Astrocyte (in vitro differentiated cells and primary cell): Measurements from ENCODE around the gene ERBB2. TPM values are rescaled to one million over a fixed set of nuclear protein-coding genes. Genes with fewer than 3 reads are reported as not detected.

Source experiments
- DNase-seq: peaks from one replicate; pipeline ENCODE4 v3.0.0-alpha.2; 2010; ENCODE audit warnings: low read depth
- FAIRE-seq: peaks from 2 replicates; lab custom pipeline; 2011; peaks lifted over from hg19 to GRCh38; lab: Jason Lieb, UNC
- H2AFZ ChIP-seq: 2 replicates; pipeline ENCODE4 v1.6.0; 2012; ENCODE audit warnings: low read depth, low read length, inconsistent platforms
- H3K27ac ChIP-seq: 2 replicates; pipeline ENCODE4 v1.5.1; 2011; ENCODE audit warnings: low read depth, low read length, inconsistent platforms
- H3K27me3 ChIP-seq: 2 replicates; pipeline ENCODE4 v1.6.0; 2011; ENCODE audit warnings: low read length, inconsistent platforms; ENCODE audit not compliant: insufficient read depth
- H3K36me3 ChIP-seq: 2 replicates; pipeline ENCODE4 v1.5.1; 2011; ENCODE audit warnings: low read length, inconsistent platforms; ENCODE audit not compliant: insufficient read depth
- H3K4me1 ChIP-seq: 2 replicates; pipeline ENCODE4 v1.5.1; 2011; ENCODE audit warnings: low read length, inconsistent platforms; ENCODE audit not compliant: insufficient read depth
- H3K4me2 ChIP-seq: 2 replicates; pipeline ENCODE4 v1.6.0; 2012; ENCODE audit warnings: low read length, inconsistent platforms
- H3K4me3 ChIP-seq: 2 replicates; pipeline ENCODE4 v1.5.1; 2011; ENCODE audit warnings: low read depth, mild to moderate bottlenecking, low read length, inconsistent platforms; ENCODE audit not compliant: insufficient read depth
- H3K79me2 ChIP-seq: 2 replicates; pipeline ENCODE4 v1.6.0; 2012; ENCODE audit warnings: mild to moderate bottlenecking, low read length, inconsistent platforms; ENCODE audit not compliant: insufficient read depth
- H3K9ac ChIP-seq: 2 replicates; pipeline ENCODE4 v1.6.0; 2012; ENCODE audit warnings: mild to moderate bottlenecking, low read length, inconsistent platforms
- H3K9me3 ChIP-seq: 2 replicates; pipeline ENCODE4 v1.5.1; 2012; ENCODE audit warnings: low read depth, mild to moderate bottlenecking, low read length, inconsistent platforms; ENCODE audit not compliant: insufficient read depth
- H4K20me1 ChIP-seq: 2 replicates; pipeline ENCODE4 v1.6.0; 2012; ENCODE audit warnings: low read length, inconsistent platforms; ENCODE audit not compliant: insufficient read depth
- H3K27ac Mint-ChIP-seq: one replicate; pipeline ENCODE4 v1.8.0; 2021; ENCODE audit warnings: mild to moderate bottlenecking, mixed read lengths; ENCODE audit not compliant: unreplicated experiment
- H3K27me3 Mint-ChIP-seq: one replicate; pipeline ENCODE4 v1.8.0; 2021; ENCODE audit warnings: low read depth, mixed read lengths; ENCODE audit not compliant: unreplicated experiment
- H3K36me3 Mint-ChIP-seq: one replicate; pipeline ENCODE4 v1.8.0; 2021; ENCODE audit warnings: low read depth, mixed read lengths; ENCODE audit not compliant: unreplicated experiment
- H3K4me1 Mint-ChIP-seq: one replicate; pipeline ENCODE4 v1.8.0; 2021; ENCODE audit warnings: low read depth, mixed read lengths; ENCODE audit not compliant: unreplicated experiment
- H3K4me3 Mint-ChIP-seq: one replicate; pipeline ENCODE4 v1.8.0; 2021; ENCODE audit warnings: mild to moderate bottlenecking, moderate library complexity, mixed read lengths; ENCODE audit not compliant: unreplicated experiment
- H3K9me3 Mint-ChIP-seq: one replicate; pipeline ENCODE4 v1.8.0; 2021; ENCODE audit warnings: mild to moderate bottlenecking, mixed read lengths; ENCODE audit not compliant: unreplicated experiment
- CTCF ChIP-seq: IDR thresholded peaks from 2 replicates; pipeline ENCODE4 v1.5.1; 2011; ENCODE audit warnings: low read depth, mild to moderate bottlenecking, inconsistent platforms, low read length, moderate library complexity; ENCODE audit not compliant: insufficient read depth
- EZH2 ChIP-seq: IDR thresholded peaks from 2 replicates; pipeline ENCODE4 v1.6.1; 2012; ENCODE audit warnings: mild to moderate bottlenecking, low read length, inconsistent platforms; ENCODE audit not compliant: insufficient read depth
- total RNA-seq: library from RNA; stranded (reverse); gene quantifications from 2 replicates; pipeline ENCODE4 v1.2.1, GENCODE V29; 2021

The ERBB2 gene
- total RNA-seq, 1 donor from 2014 or later: 64.0 TPM

DNA sequence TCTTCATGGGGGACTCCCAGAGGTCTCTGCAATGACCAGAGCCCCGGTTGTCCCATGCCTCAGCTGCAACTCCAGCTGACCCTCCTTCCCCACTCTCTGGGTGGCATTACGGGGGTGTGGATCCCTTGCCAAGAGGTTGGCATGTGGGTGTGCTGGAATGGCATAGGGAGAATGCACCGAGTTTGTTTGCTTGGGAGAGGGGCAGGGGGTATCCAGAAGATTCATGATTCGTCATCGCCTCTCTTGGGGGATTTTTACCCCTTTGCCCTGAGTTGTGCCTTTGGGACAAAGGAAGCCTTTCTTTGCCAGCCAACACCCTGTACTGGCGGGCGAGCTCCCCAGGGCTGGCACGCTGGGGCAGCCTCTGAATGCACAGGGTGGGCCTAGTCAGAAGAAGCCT is 6.5 kb downstream of the ERBB2 start:
- Mint-ChIP-seq H3K27me3 (no peaks in the 10 kb centered on the region), H3K4me1 (peaks cover 15% of the 10 kb centered on the region), H3K9me3 (no peaks in the 10 kb centered on the region), H3K36me3 (peaks cover 13% of the 10 kb centered on the region), H3K4me3 (no peak overlapping the region), H3K27ac (no peak overlapping the region)
- Histone ChIP-seq H4K20me1 (peaks cover 66% of the 10 kb centered on the region), H3K36me3 (peaks cover 12% of the 10 kb centered on the region), H3K9me3 (no peaks in the 10 kb centered on the region), H3K79me2 (peaks cover 50% of the 10 kb centered on the region), H3K4me1 (peaks cover 15% of the 10 kb centered on the region), H3K9ac (no peak overlapping the region), H3K4me2 (no peak overlapping the region), H3K27ac (no peak overlapping the region), H2AFZ (no peak overlapping the region), H3K27me3 (no peaks in the 10 kb centered on the region), H3K4me3 (no peak overlapping the region)
- DNase-seq: no peak
- no peak for FAIRE-seq
- TF ChIP-seq CTCF: no peak
- TF ChIP-seq EZH2: no peak

- peaks cover 16% of the 10 kb centered on the region for H3K36me3 ChIP-seq
- Mint-ChIP-seq H3K9me3 (no peaks in the 10 kb centered on the region), H3K4me3 (no peak overlapping the region), H3K27me3 (no peaks in the 10 kb centered on the region), H3K27ac (no peak overlapping the region), H3K4me1 (peaks cover 10% of the 10 kb centered on the region), H3K36me3 (peaks cover 13% of the 10 kb centered on the region)
- no peak overlapping the region for H3K4me3 ChIP-seq
- no peak overlapping the region for H2AFZ ChIP-seq
- H3K79me2 ChIP-seq: peaks cover 45% of the 10 kb centered on the region
- FAIRE-seq: no peak
- TF ChIP-seq EZH2: no peak
- TF ChIP-seq CTCF: no peak
- DNase-seq: no peak
- no peak overlapping the region for H3K4me2 ChIP-seq
- H3K9me3 ChIP-seq: no peaks in the 10 kb centered on the region
- no peaks in the 10 kb centered on the region for H3K27me3 ChIP-seq
- no peak overlapping the region for H3K27ac ChIP-seq
- H3K4me1 ChIP-seq: peaks cover 10% of the 10 kb centered on the region
- H4K20me1 ChIP-seq: peaks cover 61% of the 10 kb centered on the region
- H3K9ac ChIP-seq: no peak overlapping the region
Measured at GRCh38 chr17:39706921-39707337, 7.1 kb downstream of the ERBB2 start.

DNA sequence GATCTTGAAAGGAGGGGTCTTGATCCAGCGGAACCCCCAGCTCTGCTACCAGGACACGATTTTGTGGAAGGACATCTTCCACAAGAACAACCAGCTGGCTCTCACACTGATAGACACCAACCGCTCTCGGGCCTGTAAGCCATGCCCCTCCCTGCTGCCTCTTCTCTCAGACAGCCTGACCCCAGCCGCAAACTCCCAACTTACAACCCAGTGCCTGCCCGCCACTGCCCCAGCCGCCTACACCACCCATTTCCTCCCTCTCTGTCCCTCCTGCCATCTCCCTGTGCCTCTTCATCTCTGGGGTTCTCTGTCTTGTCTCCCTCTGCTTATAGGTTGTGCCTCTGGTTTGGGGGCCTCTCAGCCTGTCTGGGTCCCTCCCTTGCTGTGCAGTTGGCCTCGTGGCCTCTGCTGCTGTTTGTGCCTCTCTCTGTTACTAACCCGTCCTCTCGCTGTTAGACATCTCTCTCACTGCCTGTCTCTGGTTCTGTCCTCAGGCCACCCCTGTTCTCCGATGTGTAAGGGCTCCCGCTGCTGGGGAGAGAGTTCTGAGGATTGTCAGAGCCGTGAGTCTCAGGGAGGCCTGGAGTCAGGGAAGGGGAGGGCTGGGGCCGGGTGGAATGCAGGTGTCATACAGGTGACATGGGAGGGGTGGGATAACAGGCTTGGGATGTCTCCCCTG is 9.6 kb downstream of the ERBB2 start:
- Histone ChIP-seq H3K4me1 (peaks cover 10% of the 10 kb centered on the region), H3K27ac (no peak overlapping the region), H3K27me3 (no peaks in the 10 kb centered on the region), H3K4me3 (no peak overlapping the region), H3K9me3 (no peaks in the 10 kb centered on the region), H3K9ac (no peak overlapping the region), H2AFZ (no peak overlapping the region), H3K4me2 (no peak overlapping the region), H3K36me3 (peaks cover 17% of the 10 kb centered on the region), H4K20me1 (peaks cover 36% of the 10 kb centered on the region), H3K79me2 (peaks cover 22% of the 10 kb centered on the region)
- Mint-ChIP-seq H3K4me1 (peaks cover 5% of the 10 kb centered on the region), H3K27me3 (no peaks in the 10 kb centered on the region), H3K27ac (no peak overlapping the region), H3K4me3 (no peak overlapping the region), H3K36me3 (peaks cover 13% of the 10 kb centered on the region), H3K9me3 (no peaks in the 10 kb centered on the region)
- TF ChIP-seq EZH2 (no peak), CTCF (no peak)
- no peak for FAIRE-seq
- no peak for DNase-seq
